Mammary epithelial cell (primary cell): Measurements from ENCODE around the gene TRIM73.
"Not testable (repeated sequence)": the region's sequence is repeated elsewhere in the genome, so short reads cannot be mapped to it uniquely, and the experiment has no call there.

Source experiments
- CTCF ChIP-seq, 2 donors: IDR thresholded peaks in 1 of 2; conservative IDR thresholded peaks in 1 of 2; 2 replicates each; pipeline ENCODE4 v1.5.1; 2011 to 2012; ENCODE audit warnings: inconsistent platforms in 2 of 2, low read length in 2 of 2, mild to moderate bottlenecking in 2 of 2, control low read depth in 1 of 2, low read depth in 1 of 2; ENCODE audit not compliant: insufficient read depth in 1 of 2; ENCODE audit errors: extremely low read depth in 1 of 2
- EZH2 ChIP-seq: IDR thresholded peaks from 2 replicates; pipeline ENCODE4 v1.6.1; 2012; ENCODE audit warnings: low read length, inconsistent platforms, borderline replicate concordance

- not testable (repeated sequence) for TF ChIP-seq EZH2; CTCF (conservative IDR thresholded peaks at IDR 0.05 in 1 of 2, IDR thresholded peaks at IDR 0.05 in 1 of 2; ENCODE audit: extremely low read depth in 1 of 2, insufficient read depth in 1 of 2, low read depth in 1 of 2, low read length in 2 of 2)
These were observed 31.4 kb upstream of the TRIM73 start for GRCh38 chr7:75364079-75364478.
